Stimulated activated CD8-positive, alpha-beta memory T cell treated with anti-CD3 and anti-CD28 coated beads, Interleukin-4, amount 100 ng/mL, for 4 hours (primary cell): ENCODE results near the gene DHRS1.

Experiments
- DNase-seq, 2 donors: peaks; one replicate each; pipeline ENCODE4 v3.0.0-alpha.2; 2020; ENCODE audit warnings: low read depth in 2 of 2, low spot score in 1 of 2

DHRS1 gene

GRCh38 chr14:24285351-24285750 lies 14.2 kb downstream of the DHRS1 start:
- no peak for DNase-seq

GRCh38 chr14:24284501-24285035 lies 15.0 kb downstream of the DHRS1 start:
- no peak for DNase-seq

- DNase-seq = no peak
These were observed 15.7 kb downstream of the DHRS1 start for GRCh38 chr14:24283796-24284460.

GRCh38 chr14:24282736-24283135 lies 16.8 kb downstream of the DHRS1 start:
- no peak for DNase-seq

GRCh38 chr14:24281636-24282035 lies 17.9 kb downstream of the DHRS1 start:
- DNase-seq = no peak

GRCh38 chr14:24280797-24281460 lies 18.7 kb downstream of the DHRS1 start:
- DNase-seq = no peak

GRCh38 chr14:24279301-24280186 lies 20.0 kb downstream of the DHRS1 start:
- no peak for DNase-seq

- DNase-seq = no peak
These were observed 21.2 kb downstream of the DHRS1 start for GRCh38 chr14:24278424-24278823.

- DNase-seq = no peak
These were observed 21.8 kb downstream of the DHRS1 start for GRCh38 chr14:24277606-24278321.

- DNase-seq = no peak
These were observed 22.5 kb downstream of the DHRS1 start for GRCh38 chr14:24277071-24277470.

GRCh38 chr14:24274101-24274543 lies 25.5 kb downstream of the DHRS1 start:
- no peak for DNase-seq

- no peak for DNase-seq
These were observed 26.1 kb downstream of the DHRS1 start for GRCh38 chr14:24273422-24273998.

- no peak for DNase-seq
These were observed 27.1 kb downstream of the DHRS1 start for GRCh38 chr14:24272467-24272866.

GRCh38 chr14:24271834-24272263 lies 27.7 kb downstream of the DHRS1 start:
- DNase-seq = no peak

GRCh38 chr14:24271134-24271833 lies 28.3 kb downstream of the DHRS1 start, which contains the start of gene RABGGTA:
Gene RABGGTA, minus strand, starts transcription at chr14:24271597. Its CDS starts 482 bp downstream, at chr14:24271115.
- DNase-seq = peak; percentile 75 to 82

GRCh38 chr14:24270537-24271133 lies 28.9 kb downstream of the DHRS1 start:
- DNase-seq = no peak

- no peak for DNase-seq
These were observed 29.6 kb downstream of the DHRS1 start for GRCh38 chr14:24269910-24270536.

- DNase-seq = no peak
These were observed 30.2 kb downstream of the DHRS1 start for GRCh38 chr14:24269368-24269767.

GRCh38 chr14:24268225-24268624 lies 31.4 kb downstream of the DHRS1 start:
- DNase-seq = no peak
